ENCODE results near the gene COL8A1.
"Not testable (repeated sequence)": the region's sequence is repeated elsewhere in the genome, so short reads cannot be mapped to it uniquely, and the experiment has no call there.

The COL8A1 gene

DNA sequence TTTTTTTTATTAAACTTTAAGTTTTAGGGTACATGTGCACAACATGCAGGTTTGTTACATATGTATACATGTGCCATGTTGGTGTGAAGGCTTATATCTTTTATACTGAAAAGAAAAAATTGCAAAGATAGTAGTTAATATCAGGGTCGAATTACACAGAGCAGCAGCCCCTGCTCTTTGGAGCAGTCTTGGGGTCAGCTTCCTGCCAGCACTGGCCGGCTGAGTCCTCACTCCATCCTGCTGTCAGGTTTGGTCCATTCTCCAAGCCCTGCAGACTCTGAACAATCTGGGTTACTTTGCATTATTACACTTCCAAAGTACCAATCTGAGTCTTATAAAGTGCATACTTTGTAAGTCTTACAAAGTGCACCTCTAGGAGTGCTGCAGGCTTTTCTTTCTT is 66.0 kb downstream of the COL8A1 start:
- DNase-seq (ENCODE audit: low spot score) (no peak), FAIRE-seq (no peak)

DNA sequence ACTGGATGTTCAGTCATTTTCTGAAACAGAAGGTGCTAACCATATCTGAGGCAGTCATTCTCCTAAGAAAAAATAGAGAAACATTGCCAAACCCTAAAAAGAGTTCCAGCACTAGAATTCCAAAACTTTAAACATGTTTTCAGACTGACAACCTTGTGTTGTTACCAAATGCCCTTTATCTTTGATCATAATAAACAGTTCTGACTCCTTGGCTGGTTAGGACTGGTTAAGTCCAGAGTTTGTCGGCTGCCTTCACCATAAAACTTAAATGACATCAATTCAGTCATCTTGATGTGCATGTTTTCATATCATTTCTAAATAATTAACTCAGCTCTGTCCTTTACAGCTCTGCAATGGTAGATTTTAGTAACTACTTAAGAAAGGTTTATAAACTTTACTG is 68.0 kb downstream of the COL8A1 start:
- DNase-seq (ENCODE audit: low spot score) (no peak), FAIRE-seq (no peak)

DNA sequence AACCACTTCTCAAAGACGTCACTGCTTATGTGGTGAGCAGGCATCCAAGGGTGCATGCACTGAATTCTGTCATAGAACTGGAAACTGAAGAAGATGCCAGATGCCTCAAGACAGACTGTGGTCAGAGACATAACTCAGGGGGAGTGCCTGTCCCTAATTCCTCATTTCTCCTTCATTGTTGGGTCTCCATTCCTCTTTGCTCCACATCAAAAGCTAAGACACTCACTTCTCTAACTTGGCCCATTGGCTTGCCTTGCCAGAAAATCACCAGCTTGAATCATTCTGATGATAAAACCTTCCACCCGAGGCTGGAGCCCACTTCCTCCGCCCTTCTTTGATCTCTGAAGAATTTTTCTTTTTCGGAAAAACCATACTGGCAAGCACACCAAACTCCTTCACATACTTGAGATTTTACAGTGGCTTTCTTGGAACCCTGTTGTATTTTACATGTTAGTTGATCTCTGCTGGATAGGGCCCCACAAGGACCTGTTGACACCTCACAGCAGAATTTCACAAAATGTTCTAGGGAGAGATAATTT is 69.9 kb downstream of the COL8A1 start:
- FAIRE-seq (no peak), DNase-seq (ENCODE audit: low spot score) (no peak)

DNA sequence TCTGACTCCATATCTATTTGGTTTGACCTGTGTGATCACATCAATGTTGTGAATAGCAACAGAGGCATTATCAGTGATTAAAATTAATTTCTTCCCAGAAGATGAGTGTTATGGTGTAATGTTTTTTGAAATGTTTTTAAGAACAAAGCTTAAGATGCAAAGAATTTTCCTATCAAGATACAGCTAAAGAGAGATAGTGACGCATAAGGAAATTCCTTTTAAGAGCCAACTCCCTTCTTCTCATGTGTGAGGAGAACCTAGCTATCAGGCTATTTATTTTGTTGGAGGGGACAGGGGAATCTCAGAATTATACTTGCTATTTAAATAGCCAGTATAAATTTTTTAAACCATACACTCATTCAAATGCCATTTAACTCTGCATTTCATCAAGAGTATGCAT is 71.3 kb downstream of the COL8A1 start:
- FAIRE-seq (no peak), DNase-seq (ENCODE audit: low spot score) (no peak)

DNA sequence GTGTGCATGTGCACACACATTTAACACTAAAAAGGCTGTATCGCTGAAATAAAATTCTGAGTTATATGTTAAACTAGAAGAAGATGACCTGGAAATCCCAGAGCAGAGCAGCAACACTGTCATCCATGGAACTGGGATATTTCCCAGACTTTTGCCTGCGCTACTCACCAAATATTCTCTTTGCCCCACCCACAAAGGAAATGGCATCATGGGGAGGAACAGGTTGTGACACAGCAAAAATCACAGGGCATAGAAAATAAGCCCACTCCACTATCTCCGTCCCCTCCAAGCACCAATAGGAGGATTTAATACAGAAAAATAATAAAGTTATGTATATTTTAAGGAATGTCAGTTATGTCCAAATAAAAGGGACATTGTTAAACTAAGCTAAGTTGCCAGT is 71.7 kb downstream of the COL8A1 start:
- FAIRE-seq (no peak), DNase-seq (ENCODE audit: low spot score) (no peak)

DNA sequence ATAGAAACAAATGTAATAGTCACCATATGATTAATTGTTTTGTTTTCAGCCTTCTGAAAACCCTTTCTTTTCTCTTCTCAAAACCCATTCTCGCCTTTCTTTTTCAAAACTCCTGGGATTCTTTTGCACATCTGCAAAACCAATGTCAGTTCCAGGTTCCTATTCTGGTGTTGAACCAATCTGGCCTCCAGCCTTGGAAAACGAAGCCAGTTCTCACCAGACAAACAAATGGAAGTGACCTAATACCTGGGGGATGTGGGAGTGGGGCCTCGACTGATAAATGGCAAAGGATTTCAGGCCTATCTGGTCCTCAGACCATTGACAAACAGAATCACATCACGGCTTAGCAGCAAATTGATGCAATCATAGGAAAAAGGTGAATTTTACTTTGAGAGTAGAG is 73.0 kb downstream of the COL8A1 start:
- FAIRE-seq, result no peak
- no peak for DNase-seq (ENCODE audit: low spot score)

DNA sequence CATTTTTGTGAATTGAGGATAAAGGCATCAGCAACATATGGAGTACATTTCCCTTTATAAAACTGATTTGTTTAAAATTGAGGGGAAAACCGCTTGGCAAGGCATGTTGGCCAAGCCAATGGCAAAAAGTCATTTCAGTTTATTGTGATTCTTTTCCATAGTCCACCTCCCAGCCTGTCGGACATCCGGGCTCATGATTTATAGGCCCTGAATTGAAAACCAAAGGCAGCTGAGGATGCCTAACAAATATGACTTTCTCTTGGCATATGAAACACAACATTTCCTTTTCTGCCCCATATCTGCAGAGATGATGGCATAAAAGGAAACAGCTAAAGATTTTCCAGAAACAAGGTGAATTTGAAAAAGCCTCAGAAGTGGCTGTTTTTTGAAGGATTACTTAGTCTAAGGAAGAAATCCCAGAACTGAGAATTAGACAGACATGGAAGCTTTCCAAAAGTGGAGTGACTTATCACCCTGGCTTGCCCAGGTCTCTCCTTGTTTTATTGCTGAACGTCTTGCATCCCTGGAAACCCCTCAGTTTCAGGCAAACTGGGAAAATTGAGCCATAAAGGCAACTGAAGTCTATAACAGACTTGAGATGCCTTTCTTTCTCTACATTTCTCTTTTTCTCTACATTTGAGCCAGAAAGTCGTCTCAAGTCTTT is 74.0 kb downstream of the COL8A1 start:
- DNase-seq (ENCODE audit: low spot score) (no peak), FAIRE-seq (no peak)

DNA sequence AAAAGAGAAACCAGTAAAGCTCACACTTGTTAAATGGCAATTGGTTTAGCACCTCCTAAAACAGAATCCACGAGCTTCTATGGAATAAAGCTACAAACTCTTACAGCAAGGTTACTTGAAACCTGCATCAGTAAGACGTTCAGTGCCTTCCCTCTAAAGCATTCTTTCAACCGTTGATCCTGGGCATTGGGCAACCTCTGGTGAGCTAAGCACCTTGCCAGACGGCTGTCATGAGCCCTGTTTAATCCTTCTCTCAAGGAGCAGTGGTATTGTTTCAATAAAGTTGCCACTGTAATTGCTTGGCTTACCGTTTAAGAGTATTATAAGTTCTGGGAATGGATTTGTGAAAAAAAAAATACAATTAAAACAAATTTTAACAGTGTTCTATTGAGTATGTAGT is 75.0 kb downstream of the COL8A1 start:
- DNase-seq (ENCODE audit: low spot score) (no peak), FAIRE-seq (no peak)

DNA sequence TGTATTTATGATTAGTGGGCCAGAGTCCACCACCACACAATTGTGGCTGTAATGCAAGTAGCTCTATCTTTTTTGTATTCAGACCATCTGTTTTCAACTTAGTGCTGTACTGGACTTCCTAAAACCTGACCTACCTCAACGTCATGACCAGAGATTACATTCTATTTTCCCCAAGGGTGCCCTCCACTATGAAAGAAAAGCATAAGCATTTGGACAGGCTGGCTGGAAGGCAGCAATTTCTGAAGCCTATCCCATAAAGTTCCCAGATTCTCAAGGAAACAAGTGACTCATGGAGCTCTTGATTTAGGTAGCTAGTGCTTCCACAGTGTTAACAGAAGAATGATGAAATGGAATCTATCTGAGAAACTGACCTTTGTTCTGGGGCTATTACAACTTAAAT is 75.8 kb downstream of the COL8A1 start:
- FAIRE-seq, result no peak
- no peak for DNase-seq (ENCODE audit: low spot score)

DNA sequence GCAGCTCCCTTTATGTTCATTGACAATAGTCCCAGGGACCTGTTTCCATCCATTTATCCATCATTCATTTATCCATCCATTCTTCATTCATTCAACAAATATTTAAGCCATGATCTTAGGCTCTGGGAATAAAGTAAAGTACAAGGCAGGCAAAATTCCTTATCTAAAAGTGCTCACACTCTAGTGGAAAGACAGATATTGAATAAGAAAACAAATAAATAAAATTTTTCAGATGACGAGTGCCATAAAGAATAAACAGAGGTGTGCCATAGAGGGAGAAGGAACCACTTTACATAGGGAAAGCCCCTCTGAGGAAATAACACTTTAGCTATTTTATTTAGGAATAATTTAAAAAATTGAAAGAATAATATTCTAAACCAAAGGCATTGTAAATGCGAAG is 76.2 kb downstream of the COL8A1 start:
- FAIRE-seq, result no peak

DNA sequence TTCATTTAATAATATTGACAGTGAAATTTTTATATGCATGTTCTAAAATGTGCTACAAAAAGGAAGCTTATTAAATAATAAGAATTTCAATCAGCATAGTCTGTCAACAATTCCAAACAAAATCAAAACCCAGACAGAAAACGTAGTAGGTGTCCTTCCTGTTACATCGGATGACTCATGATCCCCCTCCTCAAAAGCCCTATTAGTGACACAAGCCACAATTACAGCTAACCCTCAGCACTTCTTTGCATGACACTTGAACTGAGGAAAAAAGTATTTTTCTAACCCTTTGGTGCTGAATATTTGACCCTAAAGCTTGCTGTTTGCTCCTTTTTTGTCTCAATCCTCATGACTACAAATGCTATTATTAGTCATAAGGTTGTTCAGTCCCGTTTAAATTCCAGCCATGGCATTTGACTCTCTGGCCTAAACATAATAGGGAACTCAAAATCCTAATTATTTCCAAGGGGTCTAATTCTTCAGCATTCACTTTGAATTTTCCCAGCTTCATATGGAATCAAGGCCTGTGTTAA is 78.1 kb downstream of the COL8A1 start:
- DNase-seq (ENCODE audit: low spot score), result no peak
- no peak for FAIRE-seq

More for the DNA sequence above, 76.2 kb downstream of the COL8A1 start:
- no peak for DNase-seq (ENCODE audit: low spot score)

DNA sequence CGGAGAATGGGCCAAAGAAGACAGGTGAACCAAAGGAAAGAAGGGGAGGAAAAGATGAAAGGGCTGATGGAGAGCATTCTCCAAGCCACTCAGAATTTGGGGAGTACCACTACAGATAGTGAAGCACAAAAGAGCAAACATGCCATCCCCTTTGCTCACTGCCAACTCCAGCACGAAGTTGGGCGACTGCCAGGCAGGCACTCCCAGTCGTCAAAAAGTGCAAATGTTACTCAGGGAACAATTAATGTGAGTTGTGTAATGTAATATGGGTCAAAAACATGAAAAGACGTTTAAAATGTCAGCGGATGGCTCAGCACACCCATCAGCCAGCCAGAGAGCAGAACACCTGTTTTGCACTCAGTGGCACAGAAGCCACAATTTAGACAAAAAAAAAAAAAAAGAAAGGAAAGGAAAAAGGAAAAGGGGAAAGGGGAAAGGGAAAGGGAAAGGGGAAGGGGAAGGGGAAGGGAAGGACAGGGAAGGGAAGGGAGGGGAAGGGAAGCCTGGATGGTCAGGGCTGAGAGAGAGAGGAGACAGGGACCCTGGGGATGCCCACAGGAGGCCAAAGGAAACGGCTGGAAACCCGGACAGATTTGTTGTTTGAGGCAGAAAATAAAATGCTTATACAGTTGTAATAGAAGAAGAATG is 82.7 kb downstream of the COL8A1 start:
- DNase-seq (ENCODE audit: low spot score), result no peak
- FAIRE-seq, result no peak

DNA sequence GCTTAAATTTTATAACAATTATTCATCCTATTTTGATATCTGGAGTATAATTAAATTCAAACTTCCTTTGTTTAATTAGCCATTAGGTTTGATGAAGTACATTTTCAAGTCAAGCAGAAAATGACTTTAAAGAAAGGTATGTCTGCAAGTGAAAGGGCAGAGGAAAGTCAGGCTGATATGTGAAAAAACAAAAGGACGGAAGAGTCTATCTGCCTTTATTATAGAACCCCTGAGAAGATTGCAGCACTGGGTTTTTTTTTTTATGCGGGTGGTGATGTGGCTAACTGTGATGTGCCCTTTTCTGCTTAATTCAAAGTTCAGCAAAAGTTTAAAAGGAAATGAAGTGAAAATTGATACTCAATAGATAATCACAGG is 83.2 kb downstream of the COL8A1 start:
- no peak for DNase-seq (ENCODE audit: low spot score)
- no peak for FAIRE-seq

DNA sequence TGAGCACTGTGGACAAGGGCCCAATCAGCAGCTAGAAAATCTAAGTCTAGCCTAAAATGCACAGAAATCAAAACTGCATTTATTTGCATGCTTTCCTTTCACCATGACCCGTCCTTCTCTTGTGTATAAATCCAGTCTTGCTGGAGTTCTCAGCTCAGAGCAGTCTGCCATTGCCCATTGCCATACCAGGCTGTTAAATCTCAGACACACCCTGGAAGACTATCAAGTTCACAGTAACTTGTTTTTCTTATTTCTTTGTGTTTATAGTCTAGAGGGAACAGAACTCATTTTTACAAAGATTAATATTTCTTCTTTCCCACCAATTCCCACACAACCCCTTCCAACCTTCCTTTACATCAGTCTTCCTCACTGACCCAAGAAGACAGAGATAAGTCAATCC is 85.9 kb downstream of the COL8A1 start:
- DNase-seq (ENCODE audit: low spot score), result no peak
- no peak for FAIRE-seq

DNA sequence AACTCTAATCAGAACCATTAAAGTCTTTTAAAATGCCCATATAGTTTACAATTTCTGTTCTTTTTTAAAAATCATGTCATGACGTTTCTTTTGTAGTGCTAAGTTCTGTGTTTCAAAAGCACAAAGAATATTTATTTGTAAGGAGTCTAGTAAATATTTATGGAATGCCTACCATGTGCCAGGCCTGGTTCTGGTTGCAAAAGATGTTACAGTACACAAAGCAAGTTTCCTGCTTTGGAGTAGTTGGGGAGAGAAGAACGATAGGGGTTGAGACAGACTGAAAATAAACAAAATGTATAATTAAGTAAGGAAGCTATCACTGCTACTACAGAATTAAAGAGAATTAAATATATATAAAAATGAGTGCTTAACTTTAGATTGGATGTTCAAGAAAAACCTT is 92.5 kb downstream of the COL8A1 start:
- DNase-seq (ENCODE audit: low spot score), result no peak
- no peak for FAIRE-seq

DNA sequence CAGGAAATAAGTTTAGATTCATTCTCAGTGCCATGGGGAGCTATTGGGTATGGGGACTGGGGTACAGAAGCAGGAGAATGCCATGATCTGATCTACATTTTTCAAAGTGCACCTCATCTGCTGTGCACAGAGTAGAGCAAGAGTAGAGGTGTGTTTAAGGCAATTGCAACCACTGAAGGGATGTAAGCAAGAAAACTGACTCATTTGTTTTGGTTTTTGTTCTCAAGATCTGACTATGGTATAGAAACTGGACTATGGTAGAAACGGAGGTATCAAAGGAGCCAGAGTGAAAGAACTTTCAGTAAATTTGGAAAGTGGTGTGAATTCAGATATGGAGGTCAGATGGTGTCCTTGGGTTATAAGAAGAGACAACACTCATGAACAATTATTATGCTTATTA is 93.1 kb downstream of the COL8A1 start:
- FAIRE-seq, result no peak
- no peak for DNase-seq (ENCODE audit: low spot score)

DNA sequence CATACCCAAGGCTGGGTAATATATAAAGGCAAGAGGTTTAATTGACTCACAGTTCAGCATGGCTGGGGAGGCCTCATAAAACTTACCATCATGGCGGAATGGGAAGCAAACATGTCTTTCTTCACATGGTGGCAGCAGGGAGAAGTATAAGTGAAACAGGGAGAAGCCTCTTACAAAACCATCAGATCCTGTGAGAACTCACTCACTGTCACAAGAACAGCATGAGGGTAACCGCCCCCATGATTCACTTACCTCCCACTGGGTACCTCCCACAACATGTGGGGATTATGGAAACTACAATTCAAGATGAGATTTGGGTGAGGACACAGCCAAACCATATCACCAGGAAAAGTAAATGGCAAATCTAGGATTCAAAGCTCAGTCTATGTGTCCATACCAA is 102.0 kb downstream of the COL8A1 start:
- FAIRE-seq; DNase-seq (ENCODE audit: low spot score): not testable (repeated sequence)

DNA sequence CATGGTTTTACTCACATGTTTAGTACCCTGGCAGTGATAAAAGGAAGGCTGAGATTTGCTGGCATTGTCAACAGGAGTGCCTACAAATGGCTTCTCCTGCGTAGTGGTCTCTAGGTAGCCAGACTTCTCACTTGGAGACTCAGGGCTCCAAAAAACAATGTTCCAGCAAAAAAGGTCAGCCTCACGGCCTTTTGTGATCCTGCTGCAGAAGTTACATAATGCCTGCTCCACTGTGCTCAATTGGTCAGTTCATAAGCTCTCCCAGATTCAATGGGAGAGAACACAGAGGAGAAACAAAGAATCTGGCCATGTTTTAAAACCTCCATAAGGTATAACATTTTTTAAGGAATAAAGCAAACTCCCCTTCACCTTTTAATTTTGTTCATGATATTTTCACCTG is 103.2 kb downstream of the COL8A1 start:
- FAIRE-seq, result no peak
- DNase-seq (ENCODE audit: low spot score), result no peak

DNA sequence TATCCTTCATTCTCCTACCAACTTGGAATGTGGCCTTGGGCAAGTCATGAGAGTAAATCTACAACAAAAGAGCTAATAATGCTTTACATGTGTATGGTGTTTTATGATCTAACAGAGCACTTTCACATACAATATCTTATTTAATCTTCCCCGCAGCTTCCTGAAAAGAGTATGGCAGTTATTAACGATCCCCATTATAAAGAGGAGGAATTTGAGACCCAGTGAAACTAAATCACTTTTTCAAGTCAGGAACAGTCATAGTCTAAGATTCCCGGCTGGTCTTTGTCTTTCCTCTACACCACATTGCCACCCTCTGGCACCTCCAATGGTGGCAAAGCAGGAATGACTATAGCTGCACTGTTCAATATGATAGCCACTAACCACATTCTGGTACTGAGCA is 109.5 kb downstream of the COL8A1 start:
- FAIRE-seq, result no peak
- no peak for DNase-seq (ENCODE audit: low spot score)

DNA sequence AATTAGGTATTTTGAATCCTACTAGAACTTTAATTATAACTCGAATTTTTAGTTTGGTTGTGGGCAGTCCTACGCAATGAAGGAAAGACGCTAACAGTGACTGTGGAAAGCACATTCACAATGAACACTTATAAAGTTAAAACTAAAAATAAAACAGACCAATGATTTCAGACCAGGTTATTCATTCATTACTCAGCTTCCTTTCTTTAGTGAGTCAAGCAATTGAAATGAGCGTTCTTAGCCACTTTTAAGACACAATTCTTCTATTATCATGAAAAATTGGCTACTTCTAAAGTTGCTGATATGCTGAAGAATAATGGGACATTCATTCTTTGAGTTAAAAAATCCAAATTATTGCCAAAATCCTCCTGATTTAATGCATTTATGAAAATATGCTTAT is 113.3 kb downstream of the COL8A1 start:
- peak; percentile 77 for DNase-seq (ENCODE audit: low spot score)
- FAIRE-seq, result peak; percentile 97

DNA sequence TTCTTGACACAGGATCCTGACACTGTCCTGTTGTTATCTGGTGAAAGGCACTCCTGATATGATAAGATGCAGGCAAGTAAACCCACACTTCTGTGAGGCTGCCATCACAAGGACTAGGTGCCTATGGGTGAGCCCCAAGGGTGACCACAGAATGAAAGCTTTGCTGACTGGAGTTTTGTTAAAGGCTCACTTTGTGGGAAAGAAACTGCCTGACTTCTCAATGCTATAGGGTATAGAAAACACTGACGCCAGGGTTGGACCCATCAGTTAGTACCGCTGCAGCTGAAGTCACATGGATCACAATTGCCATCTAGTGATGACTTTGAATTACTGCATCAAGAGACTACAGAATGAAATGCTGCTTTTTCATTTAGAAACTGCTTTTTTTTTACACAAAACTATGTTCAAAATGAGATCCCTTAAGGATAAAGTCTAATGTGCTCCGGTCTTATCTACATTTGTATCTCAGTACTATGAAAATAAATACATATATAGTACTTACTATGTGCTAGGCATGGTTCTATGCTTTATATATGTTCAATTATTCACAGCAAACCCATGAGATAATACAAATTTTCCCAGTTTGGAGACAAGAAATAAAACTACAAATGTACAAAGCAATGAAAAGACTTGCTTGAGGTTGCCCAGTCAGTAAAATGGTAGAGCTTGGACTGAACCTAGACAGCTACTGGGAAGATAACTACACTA is 115.0 kb downstream of the COL8A1 start:
- DNase-seq (ENCODE audit: low spot score), result peak; percentile 73
- FAIRE-seq, result peak; percentile 80

DNA sequence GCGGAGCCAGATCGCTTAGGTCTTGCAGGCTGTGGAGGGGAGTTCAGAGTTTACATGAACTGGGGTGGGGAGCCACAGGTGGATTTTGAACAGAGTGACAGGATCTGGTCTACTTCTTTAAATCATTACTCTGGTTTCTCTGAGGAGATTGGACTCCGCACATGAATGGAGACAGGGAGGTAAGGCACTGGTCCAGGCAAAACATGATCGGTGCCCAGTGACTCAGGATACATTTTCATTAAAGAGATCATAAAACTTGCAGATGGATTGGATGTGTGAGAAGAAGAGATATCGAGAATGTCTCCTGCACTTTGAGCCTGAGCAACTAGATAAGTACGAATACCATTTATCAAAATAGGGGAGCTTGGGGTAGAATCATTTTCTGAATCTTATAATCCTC is 117.4 kb downstream of the COL8A1 start:
- DNase-seq (ENCODE audit: low spot score), result no peak
- FAIRE-seq, result no peak

All from RCC 7860 (cell line).